SU-DHL-6 (cell line): ENCODE measurements around the gene ACKR2.

Source experiments
- H2AFZ ChIP-seq: fragments of 200-600 bp; sonication (generic); 2 replicates; pipeline ENCODE4 v1.6.1; 2014; ENCODE audit warnings: low read depth, mild to moderate bottlenecking, moderate library complexity, mixed read lengths, antibody characterized with exemption, low read length; ENCODE audit not compliant: severe bottlenecking
- H3F3A ChIP-seq: fragments of 200-600 bp; shearing (Covaris generic); 2 replicates; pipeline ENCODE4 v1.6.0; 2016; ENCODE audit warnings: antibody characterized with exemption, mild to moderate bottlenecking; ENCODE audit not compliant: insufficient read depth
- H3K27ac ChIP-seq: fragments of 200-600 bp; sonication (generic); 2 replicates; pipeline ENCODE4 v1.5.1; 2016; ENCODE audit warnings: low read depth, mild to moderate bottlenecking, low read length, moderate library complexity, mixed read lengths
- H3K27me3 ChIP-seq: fragments of 200-600 bp; sonication (generic), shearing (Covaris generic); 2 replicates; pipeline ENCODE4 v1.6.0; 2014; ENCODE audit warnings: mild to moderate bottlenecking, low read length
- H3K36me3 ChIP-seq: fragments of 200-600 bp; sonication (generic); 2 replicates; pipeline ENCODE4 v1.6.1; 2014; ENCODE audit warnings: mild to moderate bottlenecking, low read length, mixed read lengths
- H3K4me2 ChIP-seq: fragments of 300-600, 200-600 bp; shearing (Covaris generic), sonication (generic); 2 replicates; pipeline ENCODE4 v1.6.0; 2014; ENCODE audit warnings: low read length, low read depth, mild to moderate bottlenecking; ENCODE audit not compliant: poor library complexity, severe bottlenecking
- H3K4me3 ChIP-seq: fragments of 200-600 bp; sonication (generic); 2 replicates; pipeline ENCODE4 v1.5.1; 2014; ENCODE audit warnings: antibody characterized with exemption, low read length, mild to moderate bottlenecking, mixed read lengths; ENCODE audit not compliant: insufficient read depth, poor library complexity, severe bottlenecking
- H3K79me2 ChIP-seq: fragments of 200-600 bp; sonication (generic); 2 replicates; pipeline ENCODE4 v1.6.1; 2014; ENCODE audit warnings: mild to moderate bottlenecking, low read length, moderate library complexity; ENCODE audit not compliant: insufficient read depth
- H3K9ac ChIP-seq: fragments of 200-600 bp; sonication (generic); 2 replicates; pipeline ENCODE4 v1.7.0; 2014; ENCODE audit warnings: mild to moderate bottlenecking, low read length
- H3K9me2 ChIP-seq: fragments of 200-600 bp; sonication (generic); replicated peaks from 2 replicates; pipeline ENCODE4 v1.6.1; 2014; ENCODE audit warnings: low read length; ENCODE audit not compliant: insufficient read depth
- H3K9me3 ChIP-seq: fragments of 200-600 bp; sonication (generic); 2 replicates; pipeline ENCODE4 v1.6.1; 2014; ENCODE audit warnings: low read length, mixed read lengths; ENCODE audit not compliant: insufficient read depth
- H4K20me1 ChIP-seq: fragments of 200-600 bp; sonication (generic); 2 replicates; pipeline ENCODE4 v1.6.1; 2014; ENCODE audit warnings: low read depth, mild to moderate bottlenecking, antibody characterized with exemption, low read length, moderate library complexity, mixed read lengths
- EZH2phosphoT487 ChIP-seq: fragments of 200-600 bp; sonication (generic), shearing (Covaris generic); conservative IDR thresholded peaks from 2 replicates; pipeline ENCODE4 v1.6.1; 2018; ENCODE audit warnings: mild to moderate bottlenecking, antibody characterized with exemption, low read length, moderate library complexity, mixed read lengths
- TF ChIP-seq, protein P1 (sequence below): fragments of 200-600 bp; sonication (generic); IDR thresholded peaks from one replicate; pipeline ENCODE4 v1.5.1; 2017; ENCODE audit warnings: antibody characterized with exemption, mild to moderate bottlenecking, low read length, moderate library complexity; ENCODE audit not compliant: insufficient read depth, poor library complexity, severe bottlenecking

ACKR2 gene

DNA sequence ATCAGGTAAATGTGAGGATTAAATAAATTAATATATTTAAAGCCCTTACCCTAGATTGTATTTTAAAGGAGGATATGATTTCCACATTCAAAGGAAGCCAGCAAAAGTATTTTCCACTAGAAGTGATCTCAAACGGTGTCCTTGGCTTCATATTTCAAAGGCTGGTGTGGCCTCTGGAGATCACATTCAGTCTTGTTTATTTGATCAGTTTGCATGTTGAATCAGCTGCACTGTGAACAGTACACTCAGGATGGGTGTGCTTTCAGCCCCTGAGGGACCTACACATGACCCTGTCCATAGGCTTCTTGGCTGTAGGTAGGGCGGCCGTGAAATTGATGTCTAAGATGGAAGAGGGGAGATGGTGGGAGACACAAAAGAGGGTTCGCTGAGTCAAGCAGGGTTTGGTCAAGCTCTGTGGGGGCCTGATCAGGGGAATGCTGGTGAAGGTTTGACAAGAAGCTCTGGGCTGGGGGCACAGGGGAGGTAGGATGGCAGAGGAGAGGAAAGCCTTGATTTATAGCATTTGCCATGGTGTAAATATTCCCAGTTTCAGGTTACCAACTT is 44.6 kb downstream of the ACKR2 start:
- Histone ChIP-seq H2AFZ (no peak overlapping the region), H4K20me1 (no peaks in the 10 kb centered on the region), H3K27ac (no peak overlapping the region), H3K9me3 (no peaks in the 10 kb centered on the region), H3K4me3 (no peak overlapping the region), H3K9me2 (no peaks in the 10 kb centered on the region), H3K36me3 (no peaks in the 10 kb centered on the region), H3F3A (no peaks in the 10 kb centered on the region), H3K9ac (no peak overlapping the region), H3K4me2 (no peak overlapping the region), H3K79me2 (no peaks in the 10 kb centered on the region), H3K27me3 (no peaks in the 10 kb centered on the region)
- TF ChIP-seq, protein P1, sequence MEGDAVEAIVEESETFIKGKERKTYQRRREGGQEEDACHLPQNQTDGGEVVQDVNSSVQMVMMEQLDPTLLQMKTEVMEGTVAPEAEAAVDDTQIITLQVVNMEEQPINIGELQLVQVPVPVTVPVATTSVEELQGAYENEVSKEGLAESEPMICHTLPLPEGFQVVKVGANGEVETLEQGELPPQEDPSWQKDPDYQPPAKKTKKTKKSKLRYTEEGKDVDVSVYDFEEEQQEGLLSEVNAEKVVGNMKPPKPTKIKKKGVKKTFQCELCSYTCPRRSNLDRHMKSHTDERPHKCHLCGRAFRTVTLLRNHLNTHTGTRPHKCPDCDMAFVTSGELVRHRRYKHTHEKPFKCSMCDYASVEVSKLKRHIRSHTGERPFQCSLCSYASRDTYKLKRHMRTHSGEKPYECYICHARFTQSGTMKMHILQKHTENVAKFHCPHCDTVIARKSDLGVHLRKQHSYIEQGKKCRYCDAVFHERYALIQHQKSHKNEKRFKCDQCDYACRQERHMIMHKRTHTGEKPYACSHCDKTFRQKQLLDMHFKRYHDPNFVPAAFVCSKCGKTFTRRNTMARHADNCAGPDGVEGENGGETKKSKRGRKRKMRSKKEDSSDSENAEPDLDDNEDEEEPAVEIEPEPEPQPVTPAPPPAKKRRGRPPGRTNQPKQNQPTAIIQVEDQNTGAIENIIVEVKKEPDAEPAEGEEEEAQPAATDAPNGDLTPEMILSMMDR: no peak
- no peak for TF ChIP-seq EZH2phosphoT487

DNA sequence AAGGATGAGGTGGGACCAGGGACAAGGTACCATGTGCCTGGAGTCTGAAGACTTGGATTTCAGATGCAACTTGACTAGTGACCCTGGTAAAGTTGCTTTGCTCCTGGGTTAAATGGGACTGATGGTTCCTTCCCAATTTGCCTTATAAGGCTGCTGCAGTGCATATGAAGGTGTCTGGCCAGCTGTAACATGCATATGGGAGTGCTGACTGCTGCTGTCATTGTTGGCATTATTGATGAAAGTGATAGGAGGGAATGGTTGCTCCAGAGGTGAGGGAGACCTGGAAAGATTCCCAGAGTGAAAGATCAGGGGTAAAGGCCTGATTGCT is 45.9 kb downstream of the ACKR2 start:
- Histone ChIP-seq H4K20me1 (no peaks in the 10 kb centered on the region), H3F3A (no peaks in the 10 kb centered on the region), H3K36me3 (no peaks in the 10 kb centered on the region), H3K4me2 (no peak overlapping the region), H3K27ac (no peak overlapping the region), H3K4me3 (no peak overlapping the region), H3K9me2 (no peaks in the 10 kb centered on the region), H3K9ac (no peak overlapping the region), H3K79me2 (no peaks in the 10 kb centered on the region), H3K27me3 (no peaks in the 10 kb centered on the region), H3K9me3 (no peaks in the 10 kb centered on the region), H2AFZ (no peak overlapping the region)
- TF ChIP-seq, protein P1: no peak
- no peak for TF ChIP-seq EZH2phosphoT487

DNA sequence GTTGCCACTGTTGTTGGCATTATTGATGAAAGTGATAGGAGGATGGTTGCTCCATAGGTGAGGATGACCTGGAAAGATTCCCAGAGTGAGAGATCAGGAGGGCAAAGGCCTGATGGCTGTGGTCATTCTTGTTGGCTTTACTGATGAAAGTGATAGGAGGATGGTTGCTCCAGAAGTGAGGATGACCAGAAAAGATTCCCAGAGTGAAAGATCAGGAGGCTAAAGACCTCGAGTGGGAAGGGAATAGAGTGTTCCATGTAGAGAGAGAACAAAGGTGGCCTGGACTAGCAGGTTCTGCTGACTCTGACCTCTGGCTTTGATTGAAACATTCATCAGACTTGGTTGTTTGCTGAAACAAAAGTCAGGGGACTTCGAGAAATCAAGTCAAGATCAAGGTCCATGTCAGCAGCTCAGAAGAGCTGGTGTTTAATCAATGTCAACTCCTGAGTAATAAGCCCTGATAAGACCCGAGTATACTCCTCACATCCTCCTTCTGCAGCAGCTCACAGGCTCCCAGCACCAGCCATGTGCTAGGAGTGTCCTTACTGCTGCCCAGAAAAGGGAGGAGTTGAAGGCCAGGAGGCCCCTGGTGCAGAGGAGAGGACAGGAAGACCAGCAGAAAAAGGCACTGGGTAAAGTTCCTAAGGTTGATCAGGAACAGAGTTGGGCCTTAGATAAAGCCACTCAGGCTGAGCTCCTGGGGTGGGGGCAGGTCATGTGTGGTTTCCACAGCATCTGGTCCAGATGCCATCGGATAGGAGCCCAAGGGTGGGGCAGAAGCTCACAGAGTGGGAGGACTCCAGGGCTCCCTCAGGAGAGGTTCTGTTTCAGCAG is 46.5 kb downstream of the ACKR2 start:
- TF ChIP-seq EZH2phosphoT487: no peak
- TF ChIP-seq, protein P1: no peak
- Histone ChIP-seq H3K27ac (no peak overlapping the region), H4K20me1 (no peaks in the 10 kb centered on the region), H3K4me3 (no peak overlapping the region), H3K4me2 (no peak overlapping the region), H3K79me2 (no peaks in the 10 kb centered on the region), H3K9me3 (no peaks in the 10 kb centered on the region), H3K36me3 (no peaks in the 10 kb centered on the region), H2AFZ (no peak overlapping the region), H3F3A (no peaks in the 10 kb centered on the region), H3K9ac (no peak overlapping the region), H3K9me2 (no peaks in the 10 kb centered on the region), H3K27me3 (no peaks in the 10 kb centered on the region)
